HepG2 (cell line): ENCODE measurements around the gene MT1A. TPM values are rescaled to one million over a fixed set of nuclear protein-coding genes. Genes with fewer than 3 reads are reported as not detected.

Experiments used
- CHD4 ChIP-seq: fragments of 200-600 bp; sonication (generic); IDR thresholded peaks from 2 replicates; pipeline ENCODE4 v1.7.0; 2017; ENCODE audit warnings: mild to moderate bottlenecking, low read length, borderline replicate concordance
- GMEB2 ChIP-seq: IDR thresholded peaks from 2 replicates; pipeline ENCODE4 v1.6.1; 2016; ENCODE audit warnings: missing biosample characterization, missing genetic modification reagents, low read depth
- HMGA1 ChIP-seq: sonication (generic); formaldehyde crosslinking; conservative IDR thresholded peaks from 2 replicates; pipeline ENCODE4 v1.4.0; 2020; ENCODE audit warnings: missing genetic modification reagents
- HMGXB4 ChIP-seq, 2 experiments: sonication (generic) in 1 of 2; formaldehyde crosslinking in 1 of 2; IDR thresholded peaks; 2 replicates each; pipeline versions ENCODE4 v1.4.0 to v1.6.1; 2018 to 2020; ENCODE audit warnings: missing genetic modification reagents in 2 of 2, borderline replicate concordance in 1 of 2, low read depth in 1 of 2, mild to moderate bottlenecking in 1 of 2, missing biosample characterization in 1 of 2
- POGZ ChIP-seq: sonication (generic); formaldehyde crosslinking; IDR thresholded peaks from 2 replicates; pipeline ENCODE4 v1.4.0; 2020; ENCODE audit warnings: mild to moderate bottlenecking, missing genetic modification reagents
- USF2 ChIP-seq, 2 experiments: sonication (generic) in 1 of 2; formaldehyde crosslinking in 1 of 2; IDR thresholded peaks; 2 replicates each; pipeline versions ENCODE4 v1.5.1 to v1.6.1; 2011 to 2020; ENCODE audit warnings: borderline replicate concordance in 1 of 2, low read depth in 1 of 2, low read length in 1 of 2, mild to moderate bottlenecking in 1 of 2, missing genetic modification reagents in 1 of 2, moderate library complexity in 1 of 2
- ZBTB4 ChIP-seq: sonication (generic); formaldehyde crosslinking; IDR thresholded peaks from 2 replicates; pipeline ENCODE4 v1.4.0; 2020; ENCODE audit warnings: missing genetic modification reagents, mild to moderate bottlenecking, borderline replicate concordance
- ZFP62 ChIP-seq: sonication (generic); formaldehyde crosslinking; IDR thresholded peaks from 2 replicates; pipeline ENCODE4 v1.4.0; 2020; ENCODE audit warnings: missing genetic modification reagents
- ZHX2 ChIP-seq, 2 experiments: sonication (generic) in 1 of 2; formaldehyde crosslinking in 1 of 2; IDR thresholded peaks; 2 replicates each; pipeline versions ENCODE4 v1.6.1 to v1.9.0; 2014 to 2022; ENCODE audit warnings: antibody characterized with exemption in 1 of 2, borderline replicate concordance in 1 of 2, inconsistent platforms in 1 of 2, low read depth in 1 of 2, missing genetic modification reagents in 1 of 2
- ZNF557 ChIP-seq: sonication (generic); formaldehyde crosslinking; IDR thresholded peaks from 2 replicates; pipeline ENCODE4 v1.4.0; 2020; ENCODE audit warnings: missing genetic modification reagents
- ZNF652 ChIP-seq: IDR thresholded peaks from 2 replicates; pipeline ENCODE4 v1.6.1; 2016; ENCODE audit warnings: low read depth, borderline replicate concordance
- polyA plus RNA-seq, 8 experiments: library from polyadenylated mRNA; depleted of rRNA in 3 of 8; stranded (reverse) in 7 of 8; unstranded in 1 of 8; fragments of >200 nt; fragmentation: Illumina TruSeq in 4 of 8; extraction: Trizol in 4 of 8; gene quantifications; 2 replicates each; pipeline versions ENCODE4 v1.2.1 to v1.2.3, GENCODE V29; 2011 to 2016; ENCODE audit warnings: low read depth in 4 of 8, missing spikeins in 1 of 8, mixed read lengths in 1 of 8; ENCODE audit not compliant: insufficient read depth in 1 of 8
- total RNA-seq, 5 experiments: library from RNA; depleted of rRNA; stranded (reverse); fragments of >200 nt; fragmentation: Illumina TruSeq; extraction: Trizol; gene quantifications; 2 replicates each; pipeline ENCODE4 v1.2.3, GENCODE V29; 2016; ENCODE audit warnings: low read depth in 1 of 5

MT1A gene
- total and polyA plus RNA-seq, 2 of the 13 experiments (the other 11 are each of a cell fraction or from before 2014, with no cell fraction given): 8.3 to 10.4 TPM

GRCh38 chr16:56607109-56607618 lies 31.3 kb upstream of the MT1A start (continued):
- TF ChIP-seq USF2 (IDR thresholded peaks at IDR 0.05; ENCODE audit: low read depth, low read length): no peak
- no peak for TF ChIP-seq USF2 (CRISPR knock-in tag; IDR thresholded peaks at IDR 0.05; ENCODE audit: borderline replicate concordance)
- TF ChIP-seq HMGA1 (CRISPR knock-in tag): no peak
- TF ChIP-seq ZNF652 (CRISPR knock-in tag): peak; percentile 62
- TF ChIP-seq ZNF557 (CRISPR knock-in tag): peak; percentile 80; the same call in 1 of the 2 replicates
- TF ChIP-seq ZBTB4 (CRISPR knock-in tag): peak; percentile 56; the same call in 1 of the 2 replicates
- no peak for TF ChIP-seq GMEB2 (CRISPR knock-in tag)
- TF ChIP-seq ZHX2 (IDR thresholded peaks at IDR 0.05; ENCODE audit: low read depth): peak; percentile 25; the same call in 1 of the 2 replicates
- TF ChIP-seq ZHX2 (CRISPR knock-in tag; IDR thresholded peaks at IDR 0.05; ENCODE audit: borderline replicate concordance): peak; percentile 81; the same call in 1 of the 2 replicates
- TF ChIP-seq POGZ (CRISPR knock-in tag): peak; percentile 64
- peak; percentile 8; the same call in 1 of the 2 replicates for TF ChIP-seq CHD4
- TF ChIP-seq ZFP62: peak; percentile 92; the same call in 1 of the 2 replicates
- no peak for TF ChIP-seq HMGXB4 (CRISPR knock-in tag; IDR thresholded peaks at IDR 0.05; ENCODE audit: borderline replicate concordance in 1 of 2, low read depth in 1 of 2)
